ENCODE data around the gene TNFRSF9.

The TNFRSF9 gene

DNA sequence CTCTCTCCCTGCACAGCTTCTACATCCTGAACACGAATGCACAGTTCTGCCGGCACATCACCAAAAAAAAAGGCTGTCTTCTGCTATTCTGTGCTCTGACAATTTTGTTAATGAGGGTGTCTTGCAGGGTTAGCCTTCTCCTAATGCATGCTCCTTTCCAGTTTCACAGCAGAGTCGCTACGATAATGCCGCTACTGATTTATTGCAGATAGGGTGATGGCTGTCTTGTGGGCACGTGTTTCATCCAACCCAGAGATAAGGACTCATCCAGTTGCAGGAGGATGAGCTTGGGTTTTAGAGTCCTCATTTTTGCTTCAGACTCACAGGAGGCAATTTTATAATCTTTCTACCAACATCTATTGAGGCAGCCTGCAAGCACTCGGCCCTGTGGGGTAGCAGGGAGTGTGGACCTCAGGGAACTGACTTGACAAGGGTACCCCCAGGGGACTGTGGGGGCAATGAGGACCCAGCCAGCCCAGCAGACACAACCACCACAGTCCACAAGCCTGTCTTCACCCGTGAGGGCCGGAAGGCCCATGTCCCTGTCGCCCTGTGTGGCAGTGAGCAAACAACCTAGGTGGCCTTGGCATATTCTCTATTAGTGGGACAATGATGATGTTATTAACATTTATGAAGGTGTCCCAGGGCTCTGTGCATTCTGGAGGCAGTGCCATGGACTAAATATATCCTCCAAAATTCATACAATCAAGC lies 72.4 kb downstream of the TNFRSF9 start:
- DNase-seq, result peak; percentile 27

DNA sequence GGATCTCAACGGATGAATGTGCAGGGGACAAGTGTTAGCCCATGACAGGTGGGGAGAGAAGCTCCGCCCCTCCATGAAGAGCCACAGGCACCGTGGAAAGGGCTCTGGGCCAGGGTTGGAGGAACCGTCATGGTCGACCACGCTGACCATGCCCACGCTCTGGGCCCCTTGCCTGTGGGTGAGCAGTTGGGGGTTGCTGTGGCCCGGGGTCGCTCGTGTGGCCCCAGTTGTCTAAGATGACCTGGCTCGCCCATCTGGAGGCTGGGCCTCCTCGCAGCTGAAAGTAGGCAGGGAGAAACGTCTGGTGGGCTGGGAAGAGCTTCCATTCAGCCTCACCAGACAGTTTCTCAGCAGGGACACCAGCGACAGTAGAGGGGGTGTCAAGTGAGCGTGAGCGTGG lies 74.7 kb downstream of the TNFRSF9 start:
- DNase-seq, result no peak

All from OCI-M1 (cell line).